Measurements from ENCODE around the gene MBNL2.

MBNL2 gene

GRCh38 chr13:97266772-97267417, 44.8 kb downstream of the MBNL2 start:
- no peak for FAIRE-seq
- DNase-seq (ENCODE audit: insufficient read length, low spot score) = no peak

- no peak for DNase-seq (ENCODE audit: insufficient read length, low spot score)
These were observed 45.4 kb downstream of the MBNL2 start for GRCh38 chr13:97267418-97268059.

GRCh38 chr13:97268772-97269171, 46.6 kb downstream of the MBNL2 start:
- no peak for FAIRE-seq
- no peak for DNase-seq (ENCODE audit: insufficient read length, low spot score)

More at GRCh38 chr13:97267418-97268059, 45.4 kb downstream of the MBNL2 start:
- no peak for FAIRE-seq

GRCh38 chr13:97269603-97270002, 47.5 kb downstream of the MBNL2 start:
- no peak for DNase-seq (ENCODE audit: insufficient read length, low spot score)
- no peak for FAIRE-seq

- no peak for DNase-seq (ENCODE audit: insufficient read length, low spot score)
- no peak for FAIRE-seq
These were observed 50.4 kb downstream of the MBNL2 start for GRCh38 chr13:97272526-97272925.

GRCh38 chr13:97273341-97273831, 51.3 kb downstream of the MBNL2 start:
- no peak for FAIRE-seq

GRCh38 chr13:97274829-97275649, 52.9 kb downstream of the MBNL2 start:
- FAIRE-seq (no peak), DNase-seq (ENCODE audit: insufficient read length, low spot score) (no peak)

More at GRCh38 chr13:97273341-97273831, 51.3 kb downstream of the MBNL2 start:
- DNase-seq (ENCODE audit: insufficient read length, low spot score) = no peak

GRCh38 chr13:97275776-97276501, 53.8 kb downstream of the MBNL2 start:
- no peak for DNase-seq (ENCODE audit: insufficient read length, low spot score)
- FAIRE-seq = no peak

- DNase-seq (ENCODE audit: insufficient read length, low spot score) (no peak), FAIRE-seq (no peak)
These were observed 54.7 kb downstream of the MBNL2 start for GRCh38 chr13:97276862-97277269.

- DNase-seq (ENCODE audit: insufficient read length, low spot score) (no peak), FAIRE-seq (no peak)
These were observed 56.6 kb downstream of the MBNL2 start for GRCh38 chr13:97278435-97279411.

- FAIRE-seq = no peak
These were observed 57.8 kb downstream of the MBNL2 start for GRCh38 chr13:97279913-97280312.

GRCh38 chr13:97280478-97280877, 58.3 kb downstream of the MBNL2 start:
- no peak for FAIRE-seq
- DNase-seq (ENCODE audit: insufficient read length, low spot score) = no peak

More at GRCh38 chr13:97279913-97280312, 57.8 kb downstream of the MBNL2 start:
- DNase-seq (ENCODE audit: insufficient read length, low spot score) = no peak

GRCh38 chr13:97281028-97281427, 58.9 kb downstream of the MBNL2 start:
- FAIRE-seq = no peak
- no peak for DNase-seq (ENCODE audit: insufficient read length, low spot score)

GRCh38 chr13:97282705-97283104, 60.6 kb downstream of the MBNL2 start:
- no peak for FAIRE-seq

GRCh38 chr13:97283888-97284287, 61.8 kb downstream of the MBNL2 start:
- FAIRE-seq (no peak), DNase-seq (ENCODE audit: insufficient read length, low spot score) (no peak)

More at GRCh38 chr13:97282705-97283104, 60.6 kb downstream of the MBNL2 start:
- DNase-seq (ENCODE audit: insufficient read length, low spot score) = no peak

- DNase-seq (ENCODE audit: insufficient read length, low spot score) (no peak), FAIRE-seq (no peak)
These were observed 62.4 kb downstream of the MBNL2 start for GRCh38 chr13:97284558-97284957.

GRCh38 chr13:97285221-97285955, 63.3 kb downstream of the MBNL2 start:
- DNase-seq (ENCODE audit: insufficient read length, low spot score) (no peak), FAIRE-seq (no peak)

- DNase-seq (ENCODE audit: insufficient read length, low spot score) (no peak), FAIRE-seq (no peak)
These were observed 64.3 kb downstream of the MBNL2 start for GRCh38 chr13:97286317-97287046.
